DND-41 (cell line): ENCODE data around the gene WNT5A.

Experiments
- ATAC-seq: fragments of 200-7000 bp; cut with Tn5 transposase; 3 replicates; pipeline ENCODE4 v1.9.1; 2021; ENCODE audit warnings: low read depth; ENCODE audit not compliant: insufficient read depth
- DNase-seq: peaks from one replicate; pipeline ENCODE4 v3.0.0-alpha.2; 2020
- H2AFZ ChIP-seq: 2 replicates; pipeline ENCODE4 v1.6.0; 2012; ENCODE audit warnings: low read depth, low read length
- H3K27ac ChIP-seq: 2 replicates; pipeline ENCODE4 v1.5.1; 2012; ENCODE audit warnings: low read length, inconsistent platforms
- H3K27me3 ChIP-seq: fragments of 200-600 bp; sonication (generic); 2 replicates; pipeline ENCODE4 v1.6.0; 2012; ENCODE audit warnings: low read length, mild to moderate bottlenecking, inconsistent platforms; ENCODE audit not compliant: insufficient read depth, poor library complexity
- H3K36me3 ChIP-seq: 2 replicates; pipeline ENCODE4 v1.5.1; 2012; ENCODE audit warnings: low read length, inconsistent platforms; ENCODE audit not compliant: insufficient read depth
- H3K4me1 ChIP-seq: 2 replicates; pipeline ENCODE4 v1.5.1; 2012; ENCODE audit warnings: mild to moderate bottlenecking, low read length; ENCODE audit not compliant: insufficient read depth
- H3K4me2 ChIP-seq: 2 replicates; pipeline ENCODE4 v1.6.0; 2012; ENCODE audit warnings: mild to moderate bottlenecking, moderate library complexity, low read length, inconsistent platforms; ENCODE audit not compliant: insufficient read depth
- H3K4me3 ChIP-seq, 2 experiments: fragments of 200-600 bp in 1 of 2; shearing (Covaris generic) in 1 of 2; 2 replicates each; pipeline ENCODE4 v1.5.1; 2012 to 2016; ENCODE audit warnings: inconsistent platforms in 2 of 2, low read length in 2 of 2, mild to moderate bottlenecking in 2 of 2, low read depth in 1 of 2, moderate library complexity in 1 of 2
- H3K79me2 ChIP-seq: 2 replicates; pipeline ENCODE4 v1.6.0; 2012; ENCODE audit warnings: low read length, inconsistent platforms; ENCODE audit not compliant: insufficient read depth
- H3K9ac ChIP-seq: 2 replicates; pipeline ENCODE4 v1.6.0; 2012; ENCODE audit warnings: low read depth, mild to moderate bottlenecking, inconsistent platforms, low read length, moderate library complexity
- H3K9me3 ChIP-seq: 2 replicates; pipeline ENCODE4 v1.5.1; 2012; ENCODE audit warnings: low read length, moderate library complexity, mild to moderate bottlenecking, inconsistent platforms; ENCODE audit not compliant: insufficient read depth, severe bottlenecking
- H4K20me1 ChIP-seq: 2 replicates; pipeline ENCODE4 v1.6.0; 2012; ENCODE audit warnings: low read length; ENCODE audit not compliant: insufficient read depth
- CTCF ChIP-seq: IDR thresholded peaks from 2 replicates; pipeline ENCODE4 v1.5.1; 2012; ENCODE audit warnings: borderline replicate concordance, low read length, moderate library complexity, mild to moderate bottlenecking; ENCODE audit not compliant: poor library complexity, severe bottlenecking; ENCODE audit errors: extremely low read depth
- EZH2 ChIP-seq: IDR thresholded peaks from 3 replicates; pipeline ENCODE4 v1.6.1; 2012; ENCODE audit warnings: borderline replicate concordance, low read depth, mild to moderate bottlenecking, moderate library complexity, low read length, inconsistent platforms; ENCODE audit not compliant: severe bottlenecking

WNT5A gene

GRCh38 chr3:55439657-55440056, 47.4 kb downstream of the WNT5A start:
- DNase-seq (no peak), ATAC-seq (no peak)
- no peak for TF ChIP-seq CTCF
- TF ChIP-seq EZH2, result no peak
- H3K27me3 ChIP-seq, result no peaks in the 10 kb centered on the region
- H3K27ac ChIP-seq, result no peak overlapping the region
- no peaks in the 10 kb centered on the region for H3K9me3 ChIP-seq
- H3K9ac ChIP-seq, result no peak overlapping the region
- H3K79me2 ChIP-seq, result no peaks in the 10 kb centered on the region
- H3K4me3 ChIP-seq, result no peak overlapping the region
- no peaks in the 10 kb centered on the region for H4K20me1 ChIP-seq
- no peaks in the 10 kb centered on the region for H3K36me3 ChIP-seq
- no peak overlapping the region for H2AFZ ChIP-seq
- H3K4me2 ChIP-seq, result no peak overlapping the region
- H3K4me1 ChIP-seq, result no peaks in the 10 kb centered on the region

GRCh38 chr3:55436644-55437043, 50.5 kb downstream of the WNT5A start:
- Histone ChIP-seq H3K4me1 (no peaks in the 10 kb centered on the region), H2AFZ (no peak overlapping the region), H3K79me2 (no peaks in the 10 kb centered on the region), H3K9ac (no peak overlapping the region), H3K27me3 (no peaks in the 10 kb centered on the region), H3K4me3 (no peak overlapping the region), H3K36me3 (no peaks in the 10 kb centered on the region), H3K27ac (no peak overlapping the region), H3K4me2 (no peak overlapping the region), H3K9me3 (no peaks in the 10 kb centered on the region), H4K20me1 (no peaks in the 10 kb centered on the region)
- TF ChIP-seq CTCF (no peak), EZH2 (no peak)
- no peak for ATAC-seq
- DNase-seq, result no peak

GRCh38 chr3:55435491-55435890, 51.6 kb downstream of the WNT5A start:
- no peaks in the 10 kb centered on the region for H4K20me1 ChIP-seq
- H3K27me3 ChIP-seq, result no peaks in the 10 kb centered on the region
- no peak overlapping the region for H3K27ac ChIP-seq
- H3K36me3 ChIP-seq, result no peaks in the 10 kb centered on the region
- no peak overlapping the region for H3K4me3 ChIP-seq
- H2AFZ ChIP-seq, result no peak overlapping the region
- no peak overlapping the region for H3K4me2 ChIP-seq
- H3K4me1 ChIP-seq, result no peaks in the 10 kb centered on the region
- H3K79me2 ChIP-seq, result no peaks in the 10 kb centered on the region
- no peak for TF ChIP-seq CTCF
- no peak for TF ChIP-seq EZH2
- H3K9me3 ChIP-seq, result no peaks in the 10 kb centered on the region
- DNase-seq, result no peak
- ATAC-seq, result no peak
- no peak overlapping the region for H3K9ac ChIP-seq

- DNase-seq (peak; percentile 29), ATAC-seq (no peak)
- Histone ChIP-seq H4K20me1 (no peaks in the 10 kb centered on the region), H3K27me3 (no peaks in the 10 kb centered on the region), H3K79me2 (no peaks in the 10 kb centered on the region), H3K36me3 (no peaks in the 10 kb centered on the region), H3K4me2 (no peak overlapping the region), H3K9ac (no peak overlapping the region), H2AFZ (no peak overlapping the region), H3K4me3 (no peak overlapping the region), H3K27ac (no peak overlapping the region), H3K4me1 (no peaks in the 10 kb centered on the region), H3K9me3 (no peaks in the 10 kb centered on the region)
- TF ChIP-seq CTCF (peak; percentile 63), EZH2 (no peak)
These were observed 52.3 kb downstream of the WNT5A start for GRCh38 chr3:55434789-55435188.
